HepG2 (cell line): ENCODE measurements around the gene IGBP1. TPM values are rescaled to one million over a fixed set of nuclear protein-coding genes. Genes with fewer than 3 reads are reported as not detected.

Experiments used
- ATAC-seq: fragments of 200-7000 bp; cut with Tn5 transposase; 3 replicates; pipeline ENCODE4 v1.9.1; 2020; ENCODE audit warnings: mild to moderate bottlenecking, moderate library complexity
- BruUV-seq: library from RNA; stranded (reverse); fragments of 400-500 nt; replicated peaks from 2 replicates; lab custom pipeline; 2021; lab: Mats Ljungman, UMichigan
- CTCF ChIA-PET: fragments of 300-600 bp; formaldehyde crosslinking; extraction: SDS; loops from one replicate; lab custom pipeline; 2021; ENCODE audit warnings: low total read pairs, inconsistent platforms, low intra/inter-chr PET ratio; lab: Yijun Ruan, JAX
- POLR2A ChIA-PET: fragments of 350-600 bp; sonication (Branson Sonifier 250); formaldehyde crosslinking; loops from one replicate; lab custom pipeline; 2020; ENCODE audit warnings: antibody characterized with exemption, inconsistent platforms; lab: Yijun Ruan, JAX
- DNase-seq: peaks from one replicate; pipeline ENCODE4 v3.0.0-alpha.2; 2015; ENCODE audit warnings: low spot score
- FAIRE-seq: peaks from 3 replicates; lab custom pipeline; 2011; peaks lifted over from hg19 to GRCh38; lab: Jason Lieb, UNC
- H2AFZ ChIP-seq: one replicate; pipeline ENCODE4 v1.6.1; 2011; ENCODE audit warnings: low read length, inconsistent platforms
- H3K27ac ChIP-seq: fragments of 300-600 bp; 3 replicates; pipeline ENCODE4 v1.8.0; 2011; ENCODE audit warnings: mixed run types, mild to moderate bottlenecking, mixed read lengths, low read length, inconsistent platforms; ENCODE audit not compliant: insufficient read depth; ENCODE audit errors: extremely low read length
- H3K27me3 ChIP-seq, 2 experiments: fragments of 200-600 bp in 1 of 2; 2 replicates in 1 of 2; 3 replicates in 1 of 2; pipeline versions ENCODE4 v1.6.0 to v1.8.0; 2011; ENCODE audit warnings: low read length in 2 of 2, mild to moderate bottlenecking in 2 of 2, moderate library complexity in 2 of 2, inconsistent platforms in 1 of 2; ENCODE audit not compliant: insufficient read depth in 2 of 2, control insufficient read depth in 1 of 2
- H3K36me3 ChIP-seq, 2 experiments: fragments of 200-600 bp in 1 of 2; replicated peaks in 1 of 2; 2 replicates in 1 of 2; 3 replicates in 1 of 2; pipeline versions ENCODE4 v1.5.1 to v1.8.0; 2011; ENCODE audit warnings: low read length in 2 of 2, inconsistent platforms in 1 of 2; ENCODE audit not compliant: insufficient read depth in 2 of 2, control insufficient read depth in 1 of 2
- H3K4me1 ChIP-seq: 2 replicates; pipeline ENCODE4 v1.5.1; 2012; ENCODE audit warnings: low read length, inconsistent platforms; ENCODE audit not compliant: insufficient read depth
- H3K4me2 ChIP-seq: 2 replicates; pipeline ENCODE4 v1.6.0; 2011; ENCODE audit warnings: low read depth, low read length, inconsistent platforms
- H3K4me3 ChIP-seq, 3 experiments: fragments of 200-600 bp in 1 of 3; sonication (generic), shearing (Covaris generic) in 1 of 3; replicated peaks in 1 of 3; 2 replicates each; pipeline ENCODE4 v1.5.1; 2011 to 2016; ENCODE audit warnings: low read length in 3 of 3, inconsistent platforms in 2 of 3, low read depth in 2 of 3, mild to moderate bottlenecking in 2 of 3, control low read depth in 1 of 3, mixed read lengths in 1 of 3; ENCODE audit not compliant: insufficient read depth in 1 of 3
- H3K79me2 ChIP-seq: one replicate; pipeline ENCODE4 v1.6.1; 2011; ENCODE audit warnings: low read length, inconsistent platforms; ENCODE audit not compliant: insufficient read depth
- H3K9ac ChIP-seq: 2 replicates; pipeline ENCODE4 v1.6.0; 2011; ENCODE audit warnings: mild to moderate bottlenecking, low read depth, low read length, inconsistent platforms; ENCODE audit not compliant: insufficient read depth
- H3K9me3 ChIP-seq: 2 replicates; pipeline ENCODE4 v1.5.1; 2012; ENCODE audit warnings: mild to moderate bottlenecking, low read length
- H4K20me1 ChIP-seq: 2 replicates; pipeline ENCODE4 v1.6.0; 2011; ENCODE audit warnings: inconsistent platforms, mild to moderate bottlenecking, low read length, moderate library complexity; ENCODE audit not compliant: insufficient read depth
- ARID2 ChIP-seq: sonication (generic); formaldehyde crosslinking; IDR thresholded peaks from 2 replicates; pipeline ENCODE4 v1.8.1; 2022; ENCODE audit warnings: mild to moderate bottlenecking, missing genetic modification reagents, borderline replicate concordance
- DMTF1 ChIP-seq: sonication (generic); formaldehyde crosslinking; IDR thresholded peaks from 2 replicates; pipeline ENCODE4 v1.4.0; 2020; ENCODE audit warnings: mild to moderate bottlenecking, missing genetic modification reagents
- HMGXB3 ChIP-seq: sonication (generic); formaldehyde crosslinking; IDR thresholded peaks from 2 replicates; pipeline ENCODE4 v1.4.0; 2020; ENCODE audit warnings: missing genetic modification reagents, borderline replicate concordance
- JUN ChIP-seq: sonication (generic); formaldehyde crosslinking; IDR thresholded peaks from 2 replicates; pipeline ENCODE4 v1.4.0; 2020; ENCODE audit warnings: mild to moderate bottlenecking, missing genetic modification reagents
- KMT2A ChIP-seq: sonication (generic); formaldehyde crosslinking; IDR thresholded peaks from 2 replicates; pipeline ENCODE4 v1.4.0; 2020; ENCODE audit warnings: missing genetic modification reagents
- SCMH1 ChIP-seq: sonication (generic); formaldehyde crosslinking; IDR thresholded peaks from 2 replicates; pipeline ENCODE4 v1.9.0; 2021; ENCODE audit warnings: missing genetic modification reagents, mild to moderate bottlenecking, borderline replicate concordance
- SOX13 ChIP-seq, 3 experiments: fragments of 450-650 bp in 1 of 3; sonication (generic) in 1 of 3; formaldehyde crosslinking in 1 of 3; IDR thresholded peaks in 2 of 3; conservative IDR thresholded peaks in 1 of 3; 2 replicates each; pipeline versions ENCODE4 v1.5.0 to v1.6.1; 2016 to 2020; ENCODE audit warnings: antibody characterized with exemption in 1 of 3, mild to moderate bottlenecking in 1 of 3, missing compliant biosample characterization in 1 of 3, missing genetic modification reagents in 1 of 3, moderate library complexity in 1 of 3
- SP5 ChIP-seq: IDR thresholded peaks from 2 replicates; pipeline ENCODE4 v1.6.1; 2016; ENCODE audit warnings: low read depth, borderline replicate concordance
- SPEN ChIP-seq: sonication (generic); formaldehyde crosslinking; IDR thresholded peaks from 2 replicates; pipeline ENCODE4 v1.5.1; 2020; ENCODE audit warnings: low read depth, mild to moderate bottlenecking, missing genetic modification reagents
- TBL1XR1 ChIP-seq: fragments of 150-350 bp; IDR thresholded peaks from 2 replicates; pipeline ENCODE4 v1.6.1; 2014; ENCODE audit warnings: borderline replicate concordance, low read length; ENCODE audit not compliant: partially characterized antibody
- ZNF431 ChIP-seq: sonication (generic); formaldehyde crosslinking; IDR thresholded peaks from 2 replicates; pipeline ENCODE4 v1.9.0; 2022; ENCODE audit warnings: missing genetic modification reagents, low read depth, mild to moderate bottlenecking, borderline replicate concordance
- ZXDC ChIP-seq: sonication (generic); formaldehyde crosslinking; IDR thresholded peaks from 2 replicates; pipeline ENCODE4 v1.5.0; 2020; ENCODE audit warnings: mild to moderate bottlenecking, missing genetic modification reagents
- in situ Hi-C: cut with HindIII; loops from 2 replicates; pipeline ENCODE4 v1.10.0; 2017; ENCODE audit warnings: low pct_unique_long_range_greater_than_20kb; ENCODE audit not compliant: extremely low pct_ligation_motif_present
- intact Hi-C: fragments of 100-400 bp; cut with micrococcal nuclease; formaldehyde crosslinking; loops from one replicate; pipeline ENCODE4 v1.10.0; 2022; ENCODE audit not compliant: unreplicated experiment
- polyA plus RNA-seq, 8 experiments: library from polyadenylated mRNA; depleted of rRNA in 3 of 8; stranded (reverse) in 7 of 8; unstranded in 1 of 8; fragments of >200 nt; fragmentation: Illumina TruSeq in 4 of 8; extraction: Trizol in 4 of 8; gene quantifications; 2 replicates each; pipeline versions ENCODE4 v1.2.1 to v1.2.3, GENCODE V29; 2011 to 2016; ENCODE audit warnings: low read depth in 4 of 8, missing spikeins in 1 of 8, mixed read lengths in 1 of 8; ENCODE audit not compliant: insufficient read depth in 1 of 8
- total RNA-seq, 5 experiments: library from RNA; depleted of rRNA; stranded (reverse); fragments of >200 nt; fragmentation: Illumina TruSeq; extraction: Trizol; gene quantifications; 2 replicates each; pipeline ENCODE4 v1.2.3, GENCODE V29; 2016; ENCODE audit warnings: low read depth in 1 of 5

The IGBP1 gene
- total and polyA plus RNA-seq, 2 of the 13 experiments (the other 11 are each of a cell fraction or from before 2014, with no cell fraction given), result 59.3 to 103 TPM

GRCh38 chrX:70087857-70088630, 45.2 kb upstream of the IGBP1 start (continued):
- TF ChIP-seq ARID2 (no peak), KMT2A (no peak), TBL1XR1 (no peak), SP5 (CRISPR knock-in tag) (no peak), SCMH1 (CRISPR knock-in tag) (no peak)

- no peak overlapping the region for H3K27ac ChIP-seq
- H3K4me2 ChIP-seq, result no peak overlapping the region
- ATAC-seq (no peak), DNase-seq (no peak), FAIRE-seq (no peak)
- CTCF ChIA-PET, result no interaction called here
- no TSS peak for BruUV-seq
- H4K20me1 ChIP-seq, result no peaks in the 10 kb centered on the region
- no peak overlapping the region for H2AFZ ChIP-seq
- no peak overlapping the region for H3K4me3 ChIP-seq
- POLR2A ChIA-PET, result no interaction called here
- no peaks in the 10 kb centered on the region for H3K36me3 ChIP-seq
- no peaks in the 10 kb centered on the region for H3K9me3 ChIP-seq
- intact Hi-C loops (no loop called here), in situ Hi-C loops (no loop called here)
- no peaks in the 10 kb centered on the region for H3K27me3 ChIP-seq
- no peaks in the 10 kb centered on the region for H3K79me2 ChIP-seq
- H3K9ac ChIP-seq, result no peak overlapping the region
- no peaks in the 10 kb centered on the region for H3K4me1 ChIP-seq
- no peak for TF ChIP-seq DMTF1 (CRISPR knock-in tag)
- no peak for TF ChIP-seq HMGXB3 (CRISPR knock-in tag)
- TF ChIP-seq SPEN (CRISPR knock-in tag), result no peak
- TF ChIP-seq SOX13 (IDR thresholded peaks at IDR 0.05), result no peak
- no peak for TF ChIP-seq SOX13 (CRISPR knock-in tag; conservative IDR thresholded peaks at IDR 0.05 in 1 of 2, IDR thresholded peaks at IDR 0.05 in 1 of 2)
- no peak for TF ChIP-seq ZXDC (CRISPR knock-in tag)
- TF ChIP-seq JUN (CRISPR knock-in tag), result no peak
- no peak for TF ChIP-seq ZNF431 (CRISPR knock-in tag)
These were observed 44.5 kb upstream of the IGBP1 start for GRCh38 chrX:70088751-70089150.
